K562 (cell line): ENCODE data around the gene LSS. TPM values are rescaled to one million over a fixed set of nuclear protein-coding genes. Genes with fewer than 3 reads are reported as not detected.

Source experiments
- ATAC-seq: fragments of 200-7000 bp; cut with Tn5 transposase; 3 replicates; pipeline ENCODE4 v1.9.1; 2020; ENCODE audit warnings: moderate library complexity
- BruUV-seq: library from RNA; stranded (reverse); fragments of 400-500 nt; replicated peaks from 2 replicates; lab custom pipeline; 2021; lab: Mats Ljungman, UMichigan
- CTCF ChIA-PET: fragments of 300-600 bp; formaldehyde crosslinking; extraction: SDS; loops from one replicate; lab custom pipeline; 2021; ENCODE audit warnings: low intra/inter-chr PET ratio; lab: Yijun Ruan, JAX
- POLR2A ChIA-PET: fragments of 300-600, 350-650 bp; sonication (Branson Sonifier 250); formaldehyde crosslinking; extraction: SDS; loops from one replicate; lab custom pipeline; 2021; ENCODE audit warnings: antibody characterized with exemption, inconsistent platforms; lab: Yijun Ruan, JAX
- DNase-seq, 4 experiments: peaks; one replicate each; pipeline versions ENCODE4 v3.0.0 to v3.0.0-alpha.2; 2011 to 2018; ENCODE audit warnings: low spot score in 3 of 4, mixed read lengths in 3 of 4; ENCODE audit errors: extremely low read depth in 1 of 4
- FAIRE-seq: peaks from 2 replicates; lab custom pipeline; 2011; peaks lifted over from hg19 to GRCh38; lab: Jason Lieb, UNC
- H2AFZ ChIP-seq: 2 replicates; pipeline ENCODE4 v1.6.0; 2011; ENCODE audit warnings: low read depth, low read length, control low read depth, inconsistent platforms
- H3K27ac ChIP-seq: fragments of 200-600 bp; 3 replicates; pipeline ENCODE4 v1.8.0; 2011; ENCODE audit warnings: low read depth, mild to moderate bottlenecking, control low read depth, inconsistent platforms, low read length, moderate library complexity, mixed read lengths; ENCODE audit errors: extremely low read depth
- H3K27me3 ChIP-seq, 2 experiments: fragments of 300-600 bp in 1 of 2; 2 replicates in 1 of 2; 3 replicates in 1 of 2; pipeline versions ENCODE4 v1.6.0 to v1.8.0; 2011; ENCODE audit warnings: inconsistent platforms in 2 of 2, low read length in 2 of 2, mild to moderate bottlenecking in 1 of 2, mixed read lengths in 1 of 2, moderate library complexity in 1 of 2; ENCODE audit not compliant: control insufficient read depth in 2 of 2, insufficient read depth in 2 of 2
- H3K36me3 ChIP-seq: fragments of 300-600 bp; 3 replicates; pipeline ENCODE4 v1.8.0; 2011; ENCODE audit warnings: mild to moderate bottlenecking, low read length, inconsistent platforms; ENCODE audit not compliant: control insufficient read depth, insufficient read depth
- H3K4me1 ChIP-seq, 2 experiments: fragments of 200-600 bp in 1 of 2; replicated peaks in 1 of 2; 2 replicates in 1 of 2; 3 replicates in 1 of 2; pipeline versions ENCODE4 v1.5.1 to v1.8.0; 2011; ENCODE audit warnings: inconsistent platforms in 2 of 2, low read length in 2 of 2, mild to moderate bottlenecking in 1 of 2, mixed read lengths in 1 of 2, moderate library complexity in 1 of 2; ENCODE audit not compliant: control insufficient read depth in 2 of 2, insufficient read depth in 2 of 2
- H3K4me2 ChIP-seq: 2 replicates; pipeline ENCODE4 v1.6.1; 2011; ENCODE audit warnings: low read length, control low read depth, inconsistent platforms, mixed read lengths; ENCODE audit not compliant: insufficient read depth
- H3K4me3 ChIP-seq: fragments of 200-600 bp; sonication (generic), shearing (Covaris generic); 2 replicates; pipeline ENCODE4 v1.5.1; 2016; ENCODE audit warnings: control low read depth, inconsistent platforms
- H3K79me2 ChIP-seq: fragments of 200-600 bp; 3 replicates; pipeline ENCODE4 v1.8.0; 2011; ENCODE audit warnings: low read length, inconsistent platforms; ENCODE audit not compliant: control insufficient read depth, insufficient read depth
- H3K9ac ChIP-seq, 2 experiments: 2 replicates each; pipeline versions ENCODE4 v1.6.0 to v1.6.1; 2011; ENCODE audit warnings: low read depth in 2 of 2, low read length in 2 of 2, control low read depth in 1 of 2, inconsistent platforms in 1 of 2, mild to moderate bottlenecking in 1 of 2, mixed read lengths in 1 of 2; ENCODE audit not compliant: insufficient read depth in 1 of 2
- H3K9me1 ChIP-seq: one replicate; pipeline ENCODE4 v1.6.0; 2011; ENCODE audit warnings: inconsistent platforms, mild to moderate bottlenecking, low read length, moderate library complexity; ENCODE audit not compliant: control insufficient read depth, insufficient read depth
- H3K9me3 ChIP-seq: replicated peaks from 2 replicates; pipeline ENCODE4 v1.5.1; 2011; ENCODE audit warnings: low read depth, low read length, inconsistent platforms; ENCODE audit not compliant: control insufficient read depth, insufficient read depth
- H4K20me1 ChIP-seq: replicated peaks from 2 replicates; pipeline ENCODE4 v1.6.1; 2011; ENCODE audit warnings: low read length, inconsistent platforms, mixed read lengths; ENCODE audit not compliant: control insufficient read depth, insufficient read depth
- CBFA2T2 ChIP-seq: fragments of 450-650 bp; conservative IDR thresholded peaks from 2 replicates; pipeline ENCODE4 v1.6.1; 2017; ENCODE audit warnings: mild to moderate bottlenecking
- CBFA2T3 ChIP-seq: fragments of 450-650 bp; IDR thresholded peaks from 2 replicates; pipeline ENCODE4 v1.6.1; 2017
- GATAD2A ChIP-seq: fragments of 450-650 bp; IDR thresholded peaks from 2 replicates; pipeline ENCODE4 v1.6.1; 2017
- HDAC3 ChIP-seq: fragments of 450-650 bp; IDR thresholded peaks from 2 replicates; pipeline ENCODE4 v1.6.1; 2018; ENCODE audit warnings: borderline replicate concordance, mild to moderate bottlenecking, moderate library complexity; ENCODE audit not compliant: partially characterized antibody
- MEF2D ChIP-seq: conservative IDR thresholded peaks from 2 replicates; pipeline ENCODE4 v1.6.1; 2016; ENCODE audit warnings: low read depth, missing genetic modification characterization, missing compliant biosample characterization
- TAL1 ChIP-seq: fragments of 450-650 bp; IDR thresholded peaks from 2 replicates; pipeline ENCODE4 v1.6.1; 2016; ENCODE audit warnings: mild to moderate bottlenecking
- TCF3 ChIP-seq: sonication (generic); formaldehyde crosslinking; IDR thresholded peaks from 2 replicates; pipeline ENCODE4 v1.4.0; 2020; ENCODE audit warnings: mild to moderate bottlenecking, missing genetic modification reagents
- TFAM ChIP-seq: fragments of 250-450 bp; sonication (Bioruptor Pico); conservative IDR thresholded peaks from 2 replicates; pipeline ENCODE4 v1.5.0; 2021; ENCODE audit warnings: mild to moderate bottlenecking, moderate library complexity
- ZZZ3 ChIP-seq: fragments of 450-650 bp; IDR thresholded peaks from 2 replicates; pipeline ENCODE4 v1.6.1; 2016; ENCODE audit warnings: antibody characterized with exemption, mild to moderate bottlenecking, moderate library complexity
- WGBS: fragments of 100-300 bp; shearing (Covaris generic); methylation state at CpG from one replicate; pipeline ENCODE4 v1.1.6; 2016; ENCODE audit warnings: low coverage, mixed read lengths; ENCODE audit not compliant: insufficient coverage; ENCODE audit errors: missing lambda C conversion rate; 5-methylcytosine and 5-hydroxymethylcytosine counted together
- in situ Hi-C: fragments of 300-500 bp; cut with MboI; formaldehyde crosslinking; loops from 4 replicates; pipeline ENCODE4 v1.15.0; 2018; ENCODE audit warnings: inconsistent platforms, mixed read lengths
- intact Hi-C: fragments of 100-400 bp; cut with micrococcal nuclease; formaldehyde crosslinking; loops from 2 replicates; pipeline ENCODE4 v1.14.2; 2022
- polyA plus RNA-seq, 8 experiments: library from polyadenylated mRNA; depleted of rRNA in 4 of 8; stranded (reverse) in 5 of 8; unstranded in 3 of 8; fragments of >200 nt; fragmentation: Nextera tagmentation in 2 of 8; fragmentation: Illumina TruSeq in 1 of 8; extraction: Ambion mirVana in 2 of 8; extraction: Trizol in 1 of 8; gene quantifications; 2 replicates each; pipeline versions ENCODE4 v1.2.1 to v1.2.3, GENCODE V29; 2011 to 2014; ENCODE audit warnings: inconsistent platforms in 1 of 8, missing spikeins in 1 of 8
- total RNA-seq, 7 experiments: library from RNA; depleted of rRNA in 6 of 7; stranded (reverse); fragments of >200 nt in 6 of 7; fragmentation: Illumina TruSeq in 2 of 7; extraction: Trizol in 2 of 7; gene quantifications; 2 replicates each; pipeline versions ENCODE4 v1.2.1 to v1.2.3, GENCODE V29; 2011 to 2021; ENCODE audit warnings: low replicate concordance in 1 of 7
- TF ChIP-seq, protein P1 (sequence below): sonication (generic); formaldehyde crosslinking; IDR thresholded peaks from 2 replicates; pipeline ENCODE4 v1.8.1; 2022; ENCODE audit warnings: missing genetic modification reagents
- TF ChIP-seq, protein P2 (sequence below): fragments of 450-650 bp; IDR thresholded peaks from 2 replicates; pipeline ENCODE4 v1.6.1; 2017; ENCODE audit warnings: antibody characterized with exemption
- TF ChIP-seq, protein P3 (sequence below): sonication (generic); formaldehyde crosslinking; IDR thresholded peaks from 2 replicates; pipeline ENCODE4 v1.8.1; 2023; ENCODE audit warnings: mild to moderate bottlenecking, missing genetic modification reagents
- TF ChIP-seq, protein P4 (sequence below), 2 experiments: fragments of 450-650 bp; IDR thresholded peaks; 2 replicates each; pipeline ENCODE4 v1.6.1; 2016

The LSS gene
- total and polyA plus RNA-seq, 9 of the 15 experiments (the other 6 are each of a cell fraction or from before 2014, with no cell fraction given), result 2.2 to 89.5 (median 37.4) TPM

DNA sequence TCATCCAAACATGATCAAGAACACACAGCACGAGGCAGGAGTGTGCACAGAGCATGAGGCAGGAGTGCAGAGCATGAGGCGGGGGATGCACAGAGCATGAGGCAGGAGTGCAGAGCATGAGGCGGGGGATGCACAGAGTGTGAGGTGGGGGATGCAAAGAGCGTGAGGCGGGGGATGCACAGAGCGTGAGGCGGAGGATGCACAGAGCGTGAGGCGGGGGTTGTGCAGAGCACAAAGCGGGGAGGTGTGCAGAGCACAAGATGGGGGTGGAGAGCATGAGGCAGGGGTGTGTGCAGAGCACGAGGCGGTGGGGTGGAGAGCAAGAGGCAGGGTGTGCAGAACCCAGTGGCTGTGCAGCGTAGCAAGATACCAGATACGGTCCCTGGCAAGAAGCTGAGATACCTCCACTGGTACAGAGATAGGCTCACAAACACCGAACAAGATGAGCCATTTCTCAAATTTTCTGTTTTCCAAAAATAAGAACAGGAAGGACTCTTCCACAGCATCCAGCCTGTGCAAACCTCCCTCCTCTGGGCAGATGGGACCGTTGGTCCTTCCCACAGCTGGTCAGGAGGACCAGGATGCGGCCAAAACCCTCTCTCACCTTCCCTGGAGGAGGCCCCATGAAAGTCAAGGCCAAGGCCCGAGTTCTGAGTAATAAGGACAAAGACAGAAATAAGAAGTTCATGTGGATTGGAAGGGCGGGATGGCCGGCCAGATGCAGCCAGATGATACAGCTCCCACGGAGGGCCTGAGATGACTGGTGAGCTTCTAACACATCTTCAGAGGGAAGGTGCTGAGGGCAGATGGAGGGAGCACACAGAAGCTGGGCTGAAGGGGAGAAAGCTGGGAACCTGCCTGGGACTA is 56.3 kb downstream of the LSS start:
- H3K9ac ChIP-seq, result peak overlapping the region in 1 of 2 experiments; percentile 82; a peak in 2 of 4 replicates
- ATAC-seq, result peak; percentile 61; the same call in 2 of the 3 replicates
- ChIA-PET CTCF (no interaction called here), POLR2A (interaction anchor here (1.2 to 1.6 kb wide), 2 partner anchors 9 to 11 kb away, joined by 5 read pairs; no protein-coding TSS in a partner anchor)
- peaks cover 69% of the 10 kb centered on the region for H3K79me2 ChIP-seq
- H3K4me2 ChIP-seq, result no peak overlapping the region
- no peak for FAIRE-seq
- WGBS, result 69% methylated on average over 18 of the region's 21 CpGs
- H3K4me1 ChIP-seq, result peaks cover 2 to 26% of the 10 kb centered on the region in 2 experiments; a peak in 4 of 5 replicates
- DNase-seq, result peak in 2 of 4 experiments; percentile 25 to 48
- no peak overlapping the region; the same call in 2 of the 3 replicates for H3K27ac ChIP-seq
- H3K27me3 ChIP-seq, result no peaks in the 10 kb centered on the region
- H3K36me3 ChIP-seq, result peaks cover 28% of the 10 kb centered on the region; the same call in 2 of the 3 replicates
- intact Hi-C loops, result no loop called here
- BruUV-seq, result no TSS peak
- peaks cover 17% of the 10 kb centered on the region; the same call in 1 of the 2 replicates for H4K20me1 ChIP-seq
- H3K9me1 ChIP-seq, result peaks cover 5% of the 10 kb centered on the region
- H3K9me3 ChIP-seq, result no peaks in the 10 kb centered on the region
- H3K4me3 ChIP-seq, result no peak overlapping the region
- no peak overlapping the region for H2AFZ ChIP-seq
- in situ Hi-C loops, result no loop called here
- TF ChIP-seq, protein P1, sequence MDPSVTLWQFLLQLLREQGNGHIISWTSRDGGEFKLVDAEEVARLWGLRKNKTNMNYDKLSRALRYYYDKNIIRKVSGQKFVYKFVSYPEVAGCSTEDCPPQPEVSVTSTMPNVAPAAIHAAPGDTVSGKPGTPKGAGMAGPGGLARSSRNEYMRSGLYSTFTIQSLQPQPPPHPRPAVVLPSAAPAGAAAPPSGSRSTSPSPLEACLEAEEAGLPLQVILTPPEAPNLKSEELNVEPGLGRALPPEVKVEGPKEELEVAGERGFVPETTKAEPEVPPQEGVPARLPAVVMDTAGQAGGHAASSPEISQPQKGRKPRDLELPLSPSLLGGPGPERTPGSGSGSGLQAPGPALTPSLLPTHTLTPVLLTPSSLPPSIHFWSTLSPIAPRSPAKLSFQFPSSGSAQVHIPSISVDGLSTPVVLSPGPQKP, result no peak
- TF ChIP-seq TFAM, result no peak
- peak; percentile 31; the same call in 1 of the 2 replicates for TF ChIP-seq TCF3
- TF ChIP-seq ZZZ3, result no peak
- TF ChIP-seq MEF2D (tag), result no peak
- no peak for TF ChIP-seq HDAC3
- TF ChIP-seq CBFA2T2, result peak; percentile 36; the same call in 1 of the 2 replicates
- no peak for TF ChIP-seq GATAD2A
- 0 out of 2 replicates have a peak, but pooled peaks have one; percentile 11 for TF ChIP-seq TAL1
- TF ChIP-seq, protein P2, sequence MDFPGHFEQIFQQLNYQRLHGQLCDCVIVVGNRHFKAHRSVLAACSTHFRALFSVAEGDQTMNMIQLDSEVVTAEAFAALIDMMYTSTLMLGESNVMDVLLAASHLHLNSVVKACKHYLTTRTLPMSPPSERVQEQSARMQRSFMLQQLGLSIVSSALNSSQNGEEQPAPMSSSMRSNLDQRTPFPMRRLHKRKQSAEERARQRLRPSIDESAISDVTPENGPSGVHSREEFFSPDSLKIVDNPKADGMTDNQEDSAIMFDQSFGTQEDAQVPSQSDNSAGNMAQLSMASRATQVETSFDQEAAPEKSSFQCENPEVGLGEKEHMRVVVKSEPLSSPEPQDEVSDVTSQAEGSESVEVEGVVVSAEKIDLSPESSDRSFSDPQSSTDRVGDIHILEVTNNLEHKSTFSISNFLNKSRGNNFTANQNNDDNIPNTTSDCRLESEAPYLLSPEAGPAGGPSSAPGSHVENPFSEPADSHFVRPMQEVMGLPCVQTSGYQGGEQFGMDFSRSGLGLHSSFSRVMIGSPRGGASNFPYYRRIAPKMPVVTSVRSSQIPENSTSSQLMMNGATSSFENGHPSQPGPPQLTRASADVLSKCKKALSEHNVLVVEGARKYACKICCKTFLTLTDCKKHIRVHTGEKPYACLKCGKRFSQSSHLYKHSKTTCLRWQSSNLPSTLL, result no peak
- TF ChIP-seq, protein P3, sequence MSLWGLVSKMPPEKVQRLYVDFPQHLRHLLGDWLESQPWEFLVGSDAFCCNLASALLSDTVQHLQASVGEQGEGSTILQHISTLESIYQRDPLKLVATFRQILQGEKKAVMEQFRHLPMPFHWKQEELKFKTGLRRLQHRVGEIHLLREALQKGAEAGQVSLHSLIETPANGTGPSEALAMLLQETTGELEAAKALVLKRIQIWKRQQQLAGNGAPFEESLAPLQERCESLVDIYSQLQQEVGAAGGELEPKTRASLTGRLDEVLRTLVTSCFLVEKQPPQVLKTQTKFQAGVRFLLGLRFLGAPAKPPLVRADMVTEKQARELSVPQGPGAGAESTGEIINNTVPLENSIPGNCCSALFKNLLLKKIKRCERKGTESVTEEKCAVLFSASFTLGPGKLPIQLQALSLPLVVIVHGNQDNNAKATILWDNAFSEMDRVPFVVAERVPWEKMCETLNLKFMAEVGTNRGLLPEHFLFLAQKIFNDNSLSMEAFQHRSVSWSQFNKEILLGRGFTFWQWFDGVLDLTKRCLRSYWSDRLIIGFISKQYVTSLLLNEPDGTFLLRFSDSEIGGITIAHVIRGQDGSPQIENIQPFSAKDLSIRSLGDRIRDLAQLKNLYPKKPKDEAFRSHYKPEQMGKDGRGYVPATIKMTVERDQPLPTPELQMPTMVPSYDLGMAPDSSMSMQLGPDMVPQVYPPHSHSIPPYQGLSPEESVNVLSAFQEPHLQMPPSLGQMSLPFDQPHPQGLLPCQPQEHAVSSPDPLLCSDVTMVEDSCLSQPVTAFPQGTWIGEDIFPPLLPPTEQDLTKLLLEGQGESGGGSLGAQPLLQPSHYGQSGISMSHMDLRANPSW (CRISPR knock-in tag), result no peak
- TF ChIP-seq, protein P4, sequence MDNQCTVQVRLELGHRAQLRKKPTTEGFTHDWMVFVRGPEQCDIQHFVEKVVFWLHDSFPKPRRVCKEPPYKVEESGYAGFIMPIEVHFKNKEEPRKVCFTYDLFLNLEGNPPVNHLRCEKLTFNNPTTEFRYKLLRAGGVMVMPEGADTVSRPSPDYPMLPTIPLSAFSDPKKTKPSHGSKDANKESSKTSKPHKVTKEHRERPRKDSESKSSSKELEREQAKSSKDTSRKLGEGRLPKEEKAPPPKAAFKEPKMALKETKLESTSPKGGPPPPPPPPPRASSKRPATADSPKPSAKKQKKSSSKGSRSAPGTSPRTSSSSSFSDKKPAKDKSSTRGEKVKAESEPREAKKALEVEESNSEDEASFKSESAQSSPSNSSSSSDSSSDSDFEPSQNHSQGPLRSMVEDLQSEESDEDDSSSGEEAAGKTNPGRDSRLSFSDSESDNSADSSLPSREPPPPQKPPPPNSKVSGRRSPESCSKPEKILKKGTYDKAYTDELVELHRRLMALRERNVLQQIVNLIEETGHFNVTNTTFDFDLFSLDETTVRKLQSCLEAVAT (IDR thresholded peaks at IDR 0.05), result no peak
- TF ChIP-seq CBFA2T3, result peak; percentile 55
